Measurements from ENCODE around the gene KTN1.

GRCh38 chr14:55620981-55621380, 41.0 kb downstream of the KTN1 start:
- TF ChIP-seq, protein P1, sequence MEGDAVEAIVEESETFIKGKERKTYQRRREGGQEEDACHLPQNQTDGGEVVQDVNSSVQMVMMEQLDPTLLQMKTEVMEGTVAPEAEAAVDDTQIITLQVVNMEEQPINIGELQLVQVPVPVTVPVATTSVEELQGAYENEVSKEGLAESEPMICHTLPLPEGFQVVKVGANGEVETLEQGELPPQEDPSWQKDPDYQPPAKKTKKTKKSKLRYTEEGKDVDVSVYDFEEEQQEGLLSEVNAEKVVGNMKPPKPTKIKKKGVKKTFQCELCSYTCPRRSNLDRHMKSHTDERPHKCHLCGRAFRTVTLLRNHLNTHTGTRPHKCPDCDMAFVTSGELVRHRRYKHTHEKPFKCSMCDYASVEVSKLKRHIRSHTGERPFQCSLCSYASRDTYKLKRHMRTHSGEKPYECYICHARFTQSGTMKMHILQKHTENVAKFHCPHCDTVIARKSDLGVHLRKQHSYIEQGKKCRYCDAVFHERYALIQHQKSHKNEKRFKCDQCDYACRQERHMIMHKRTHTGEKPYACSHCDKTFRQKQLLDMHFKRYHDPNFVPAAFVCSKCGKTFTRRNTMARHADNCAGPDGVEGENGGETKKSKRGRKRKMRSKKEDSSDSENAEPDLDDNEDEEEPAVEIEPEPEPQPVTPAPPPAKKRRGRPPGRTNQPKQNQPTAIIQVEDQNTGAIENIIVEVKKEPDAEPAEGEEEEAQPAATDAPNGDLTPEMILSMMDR (IDR thresholded peaks at IDR 0.05): no peak
- TF ChIP-seq EZH2 (IDR thresholded peaks at IDR 0.05): no peak

All from neural progenitor cell (in vitro differentiated cells).